Sigmoid colon (tissue), 4 donors: ENCODE measurements around the gene FGD5.

Experiments used
- EP300 ChIP-seq, 4 donors: sonication (generic); formaldehyde crosslinking; IDR thresholded peaks; one replicate each; pipeline ENCODE4 v1.6.1; 2017; ENCODE audit warnings: antibody characterized with exemption in 4 of 4
- POLR2A ChIP-seq, 2 donors: fragments of 450-650 bp; IDR thresholded peaks; one replicate each; pipeline ENCODE4 v1.6.1; 2016; ENCODE audit warnings: antibody characterized with exemption in 2 of 2, mild to moderate bottlenecking in 2 of 2, moderate library complexity in 2 of 2
- POLR2AphosphoS5 ChIP-seq, 4 donors: sonication (generic); formaldehyde crosslinking; IDR thresholded peaks; one replicate each; pipeline ENCODE4 v1.6.1; 2017; ENCODE audit warnings: antibody characterized with exemption in 4 of 4
- TF ChIP-seq, protein P1 (sequence below), 4 experiments: fragments of 450-650 bp in 3 of 4; fragments of 200-600 bp in 1 of 4; IDR thresholded peaks; one replicate each; pipeline ENCODE4 v1.5.1; 2016 to 2019; ENCODE audit warnings: antibody characterized with exemption in 4 of 4, mild to moderate bottlenecking in 3 of 4, moderate library complexity in 2 of 4

DNA sequence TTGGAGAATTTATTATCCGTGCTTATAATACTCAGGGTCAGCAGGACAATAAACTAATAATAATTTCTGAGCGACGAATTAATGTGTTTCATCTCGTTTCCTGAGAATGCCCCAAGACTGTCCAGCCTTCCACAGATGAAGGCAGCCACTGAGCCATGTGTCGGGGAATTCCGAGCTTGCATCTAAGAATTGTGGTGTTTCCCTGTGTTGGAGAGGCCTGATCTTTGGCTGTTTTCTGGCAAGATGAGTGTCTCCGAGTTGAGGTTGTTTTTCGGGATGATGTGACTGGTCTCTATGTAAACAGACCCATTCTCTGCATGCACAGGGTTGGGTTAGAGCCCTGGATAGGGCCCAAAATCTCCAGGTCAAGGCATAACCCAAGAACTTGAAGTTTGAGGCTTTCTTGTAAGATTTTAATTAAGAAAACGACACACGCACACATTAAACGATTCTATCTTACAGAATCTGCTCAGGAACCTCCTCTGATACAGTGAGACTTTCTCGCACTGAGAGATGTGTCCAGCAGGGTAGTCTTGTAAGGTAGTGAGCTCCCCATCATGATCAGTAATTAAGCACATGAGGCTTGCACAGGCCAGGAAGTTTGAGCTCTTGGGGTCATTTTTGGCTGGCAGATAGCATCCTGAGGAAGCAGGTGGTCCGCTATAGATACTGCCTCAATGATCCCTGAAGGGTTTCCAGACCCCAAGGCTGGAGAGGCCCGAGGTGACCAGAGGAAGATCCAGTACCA is 14.4 kb downstream of the FGD5 start:
- TF ChIP-seq, protein P1, sequence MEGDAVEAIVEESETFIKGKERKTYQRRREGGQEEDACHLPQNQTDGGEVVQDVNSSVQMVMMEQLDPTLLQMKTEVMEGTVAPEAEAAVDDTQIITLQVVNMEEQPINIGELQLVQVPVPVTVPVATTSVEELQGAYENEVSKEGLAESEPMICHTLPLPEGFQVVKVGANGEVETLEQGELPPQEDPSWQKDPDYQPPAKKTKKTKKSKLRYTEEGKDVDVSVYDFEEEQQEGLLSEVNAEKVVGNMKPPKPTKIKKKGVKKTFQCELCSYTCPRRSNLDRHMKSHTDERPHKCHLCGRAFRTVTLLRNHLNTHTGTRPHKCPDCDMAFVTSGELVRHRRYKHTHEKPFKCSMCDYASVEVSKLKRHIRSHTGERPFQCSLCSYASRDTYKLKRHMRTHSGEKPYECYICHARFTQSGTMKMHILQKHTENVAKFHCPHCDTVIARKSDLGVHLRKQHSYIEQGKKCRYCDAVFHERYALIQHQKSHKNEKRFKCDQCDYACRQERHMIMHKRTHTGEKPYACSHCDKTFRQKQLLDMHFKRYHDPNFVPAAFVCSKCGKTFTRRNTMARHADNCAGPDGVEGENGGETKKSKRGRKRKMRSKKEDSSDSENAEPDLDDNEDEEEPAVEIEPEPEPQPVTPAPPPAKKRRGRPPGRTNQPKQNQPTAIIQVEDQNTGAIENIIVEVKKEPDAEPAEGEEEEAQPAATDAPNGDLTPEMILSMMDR (IDR thresholded peaks at IDR 0.05), result no peak
- TF ChIP-seq EP300 (IDR thresholded peaks at IDR 0.05) (no peak), POLR2A (IDR thresholded peaks at IDR 0.05) (no peak), POLR2AphosphoS5 (IDR thresholded peaks at IDR 0.05) (no peak)
